HK-2 (cell line): ENCODE measurements around the gene YWHAB.

ENCODE experiments used
- DNase-seq: peaks from one replicate; pipeline ENCODE4 v3.0.0-alpha.2; 2018; ENCODE audit not compliant: unreplicated experiment

Gene YWHAB

DNA sequence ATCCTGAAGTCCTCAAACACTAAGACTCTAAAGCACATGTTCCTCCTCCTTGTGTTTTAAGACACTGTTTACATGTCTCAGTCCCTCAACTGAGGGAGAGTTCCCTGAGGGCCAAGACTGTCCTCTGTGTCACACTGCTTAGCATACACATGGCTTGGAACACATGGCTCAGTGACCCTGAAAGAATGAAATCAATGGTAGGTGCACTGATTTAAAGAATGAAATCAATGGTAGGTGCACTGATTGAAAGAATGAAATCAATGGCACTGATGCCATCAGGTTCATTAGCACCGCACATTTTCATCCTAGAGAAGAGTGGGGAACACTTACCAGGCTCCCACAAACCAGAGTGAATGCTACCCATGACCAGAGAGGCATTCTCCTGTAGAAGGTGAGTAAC, 64.9 kb downstream of the YWHAB start:
- no peak for DNase-seq

DNA sequence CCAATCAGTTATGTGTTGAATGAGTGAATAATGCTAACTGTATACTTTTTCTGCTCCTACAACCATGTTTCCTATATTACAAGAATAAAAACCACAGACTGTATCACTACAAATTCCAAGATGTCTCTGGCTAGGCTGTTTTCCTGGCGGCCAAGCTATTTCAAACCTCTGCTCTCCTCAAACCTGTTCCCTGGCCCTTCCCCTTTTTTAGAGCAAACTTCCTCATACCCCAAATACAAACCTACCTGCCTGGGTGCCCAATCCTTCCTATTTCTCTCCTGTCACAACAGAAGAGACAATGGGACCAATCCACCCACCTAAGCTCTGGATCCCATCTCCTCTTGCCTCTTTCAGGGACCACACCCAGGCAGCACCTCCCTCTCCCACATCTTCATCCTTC, 67.2 kb downstream of the YWHAB start:
- no peak for DNase-seq

DNA sequence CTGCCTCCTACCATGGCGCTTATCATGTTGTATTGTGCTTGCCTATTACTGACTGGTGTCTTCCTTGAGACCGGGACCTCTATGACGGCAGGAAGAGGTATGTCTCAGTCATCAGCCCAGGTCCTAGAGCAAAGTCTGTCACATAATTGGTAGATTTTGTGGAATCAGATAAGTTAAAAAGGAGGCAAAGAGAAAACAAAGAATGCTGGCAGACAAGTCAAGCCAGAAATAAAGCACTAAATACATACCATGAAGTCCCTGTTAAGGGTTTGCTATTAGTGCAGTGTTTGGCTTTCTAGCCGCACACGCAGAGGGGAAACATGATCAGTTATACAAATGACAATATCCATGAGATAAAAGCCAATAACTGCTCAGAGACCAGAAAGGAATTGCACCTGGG, 68.7 kb downstream of the YWHAB start:
- no peak for DNase-seq

DNA sequence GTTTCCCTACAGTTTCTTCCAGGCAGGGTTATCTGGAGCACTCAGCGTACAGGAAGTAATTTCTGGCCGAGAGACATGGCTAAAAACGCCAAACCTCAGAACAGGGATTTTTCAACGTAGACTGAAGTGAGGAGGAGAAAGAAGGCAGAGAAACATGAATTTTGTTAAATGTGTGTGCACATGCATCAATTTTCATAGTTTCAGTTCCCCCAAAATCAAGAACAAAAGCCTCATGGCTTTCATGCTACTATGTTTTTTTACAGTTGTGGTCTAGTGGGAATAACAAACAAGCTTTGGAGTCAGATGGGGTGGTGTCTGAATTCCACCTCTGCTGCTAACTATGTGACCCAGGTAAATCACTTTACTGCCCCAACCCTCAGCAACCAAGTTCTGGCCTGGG, 69.8 kb downstream of the YWHAB start:
- DNase-seq, result no peak

DNA sequence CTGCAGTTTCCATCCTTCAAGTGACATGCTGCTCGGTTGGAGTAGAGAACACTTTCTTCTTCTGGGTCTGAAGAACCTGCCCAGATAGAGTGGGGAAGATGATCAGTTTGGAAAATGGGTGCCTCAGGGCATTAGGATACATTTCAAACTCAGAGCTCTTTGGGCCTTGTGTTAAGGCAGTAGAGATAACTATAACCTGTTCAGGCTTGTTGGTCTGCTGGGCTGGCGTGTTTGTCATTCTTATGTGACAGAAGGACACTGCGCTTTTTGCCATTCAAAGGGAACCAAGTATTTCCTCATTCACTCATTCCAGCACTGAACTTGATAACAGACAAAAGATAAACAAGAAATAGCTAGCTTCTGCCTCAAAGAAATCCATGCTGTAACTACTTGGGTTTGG, 70.9 kb downstream of the YWHAB start:
- DNase-seq, result no peak
